BJ (cell line): ENCODE results near the gene TBC1D9. TPM values are rescaled to one million over a fixed set of nuclear protein-coding genes. Genes with fewer than 3 reads are reported as not detected.

Experiments used
- CTCF ChIA-PET: fragments of 350-600 bp; formaldehyde crosslinking; extraction: SDS; loops from one replicate; lab custom pipeline; 2021; ENCODE audit warnings: antibody characterized with exemption, inconsistent platforms; lab: Yijun Ruan, JAX
- POLR2A ChIA-PET: fragments of 300-600 bp; sonication (Branson Sonifier 250); formaldehyde crosslinking; extraction: SDS; loops from one replicate; lab custom pipeline; 2021; ENCODE audit warnings: antibody characterized with exemption; lab: Charles Lee
- DNase-seq: peaks from one replicate; pipeline ENCODE4 v3.0.0-alpha.2; 2011; ENCODE audit warnings: low read depth
- H3K27me3 ChIP-seq: 2 replicates; pipeline ENCODE4 v1.6.0; 2011; ENCODE audit warnings: low read length; ENCODE audit not compliant: control insufficient read depth, insufficient read depth
- H3K36me3 ChIP-seq: 2 replicates; pipeline ENCODE4 v1.5.1; 2011; ENCODE audit warnings: low read length; ENCODE audit not compliant: control insufficient read depth, insufficient read depth
- H3K4me3 ChIP-seq: 2 replicates; pipeline ENCODE4 v1.5.1; 2011; ENCODE audit warnings: low read depth, mild to moderate bottlenecking, control low read depth, low read length
- polyA plus RNA-seq: library from polyadenylated mRNA; depleted of rRNA; stranded (reverse); fragments of >200 nt; gene quantifications from 2 replicates; pipeline ENCODE4 v1.2.3, GENCODE V29; 2011
- TF ChIP-seq, protein P1 (sequence below): IDR thresholded peaks from 2 replicates; pipeline ENCODE4 v1.5.1; 2011; ENCODE audit warnings: low read depth, mild to moderate bottlenecking, control low read depth, inconsistent platforms, low read length, moderate library complexity; ENCODE audit not compliant: insufficient read depth

The TBC1D9 gene
- polyA plus RNA-seq, 1 experiment: 12.0 TPM

- no peak for DNase-seq
- CTCF ChIA-PET: interaction anchor here (0.5 to 1.4 kb wide), 3 partner anchors 8 to 1095 kb away, joined by 3 to 4 read pairs (median 4); partner anchors contain the start of gene TBC1D9
- Histone ChIP-seq H3K36me3 (no peaks in the 10 kb centered on the region; the same call in 1 of the 2 replicates), H3K4me3 (no peak overlapping the region), H3K27me3 (no peaks in the 10 kb centered on the region)
- TF ChIP-seq, protein P1, sequence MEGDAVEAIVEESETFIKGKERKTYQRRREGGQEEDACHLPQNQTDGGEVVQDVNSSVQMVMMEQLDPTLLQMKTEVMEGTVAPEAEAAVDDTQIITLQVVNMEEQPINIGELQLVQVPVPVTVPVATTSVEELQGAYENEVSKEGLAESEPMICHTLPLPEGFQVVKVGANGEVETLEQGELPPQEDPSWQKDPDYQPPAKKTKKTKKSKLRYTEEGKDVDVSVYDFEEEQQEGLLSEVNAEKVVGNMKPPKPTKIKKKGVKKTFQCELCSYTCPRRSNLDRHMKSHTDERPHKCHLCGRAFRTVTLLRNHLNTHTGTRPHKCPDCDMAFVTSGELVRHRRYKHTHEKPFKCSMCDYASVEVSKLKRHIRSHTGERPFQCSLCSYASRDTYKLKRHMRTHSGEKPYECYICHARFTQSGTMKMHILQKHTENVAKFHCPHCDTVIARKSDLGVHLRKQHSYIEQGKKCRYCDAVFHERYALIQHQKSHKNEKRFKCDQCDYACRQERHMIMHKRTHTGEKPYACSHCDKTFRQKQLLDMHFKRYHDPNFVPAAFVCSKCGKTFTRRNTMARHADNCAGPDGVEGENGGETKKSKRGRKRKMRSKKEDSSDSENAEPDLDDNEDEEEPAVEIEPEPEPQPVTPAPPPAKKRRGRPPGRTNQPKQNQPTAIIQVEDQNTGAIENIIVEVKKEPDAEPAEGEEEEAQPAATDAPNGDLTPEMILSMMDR: no peak
- POLR2A ChIA-PET: no interaction called here
These were observed 52.7 kb downstream of the TBC1D9 start for GRCh38 chr4:140703463-140703862.

- CTCF ChIA-PET: interaction anchor here (0.9 to 1.4 kb wide), 2 partner anchors 9 to 54 kb away, joined by 4 read pairs; partner anchors contain the start of gene TBC1D9
- H3K4me3 ChIP-seq: no peak overlapping the region
- H3K27me3 ChIP-seq: no peaks in the 10 kb centered on the region
- DNase-seq: no peak
- TF ChIP-seq, protein P1: no peak
- peaks cover 1% of the 10 kb centered on the region; the same call in 1 of the 2 replicates for H3K36me3 ChIP-seq
- POLR2A ChIA-PET: no interaction called here
These were observed 54.0 kb downstream of the TBC1D9 start for GRCh38 chr4:140702096-140702757.

GRCh38 chr4:140701071-140701470, 55.1 kb downstream of the TBC1D9 start:
- no peak for DNase-seq
- CTCF ChIA-PET: no interaction called here
- Histone ChIP-seq H3K36me3 (peaks cover 1% of the 10 kb centered on the region; the same call in 1 of the 2 replicates), H3K4me3 (no peak overlapping the region), H3K27me3 (no peaks in the 10 kb centered on the region)
- TF ChIP-seq, protein P1: no peak
- POLR2A ChIA-PET: no interaction called here

GRCh38 chr4:140697709-140698560, 58.2 kb downstream of the TBC1D9 start:
- H3K36me3 ChIP-seq: peaks cover 1% of the 10 kb centered on the region; the same call in 1 of the 2 replicates
- no peak overlapping the region for H3K4me3 ChIP-seq
- no peak for DNase-seq
- no peaks in the 10 kb centered on the region for H3K27me3 ChIP-seq
- TF ChIP-seq, protein P1: no peak
- POLR2A ChIA-PET: no interaction called here
- CTCF ChIA-PET: interaction anchor here (0.6 kb wide), 1 partner anchor 95 kb away, joined by 3 read pairs; no protein-coding TSS in a partner anchor

- Histone ChIP-seq H3K27me3 (no peaks in the 10 kb centered on the region), H3K36me3 (0 out of 2 replicates have a peak, but pooled peaks cover 1% of the 10 kb centered on the region), H3K4me3 (no peak overlapping the region)
- no peak for DNase-seq
- POLR2A ChIA-PET: no interaction called here
- CTCF ChIA-PET: no interaction called here
- TF ChIP-seq, protein P1: no peak
These were observed 60.7 kb downstream of the TBC1D9 start for GRCh38 chr4:140695483-140695882.
